ENCODE results near the gene CASP7.

DNA sequence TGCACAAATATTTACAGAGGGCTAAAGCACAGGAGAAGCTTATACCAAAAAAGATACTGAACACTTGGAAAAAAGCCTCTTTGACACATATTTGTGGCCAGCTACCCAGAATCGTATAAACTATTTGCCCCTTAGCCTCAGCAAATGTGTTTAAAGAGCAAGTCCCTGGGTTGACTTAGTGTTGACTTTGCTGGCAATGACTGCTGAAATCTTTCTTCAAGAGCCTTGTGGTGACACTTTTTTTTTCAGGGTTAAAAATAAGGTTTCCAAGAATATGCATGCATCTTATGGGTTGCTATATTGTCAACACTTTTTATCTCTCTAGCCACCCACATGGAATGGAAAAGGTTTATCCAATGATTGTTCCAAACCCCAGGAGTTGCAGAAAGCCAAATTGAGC is 56.9 kb downstream of the CASP7 start:
- TF ChIP-seq, protein P1, sequence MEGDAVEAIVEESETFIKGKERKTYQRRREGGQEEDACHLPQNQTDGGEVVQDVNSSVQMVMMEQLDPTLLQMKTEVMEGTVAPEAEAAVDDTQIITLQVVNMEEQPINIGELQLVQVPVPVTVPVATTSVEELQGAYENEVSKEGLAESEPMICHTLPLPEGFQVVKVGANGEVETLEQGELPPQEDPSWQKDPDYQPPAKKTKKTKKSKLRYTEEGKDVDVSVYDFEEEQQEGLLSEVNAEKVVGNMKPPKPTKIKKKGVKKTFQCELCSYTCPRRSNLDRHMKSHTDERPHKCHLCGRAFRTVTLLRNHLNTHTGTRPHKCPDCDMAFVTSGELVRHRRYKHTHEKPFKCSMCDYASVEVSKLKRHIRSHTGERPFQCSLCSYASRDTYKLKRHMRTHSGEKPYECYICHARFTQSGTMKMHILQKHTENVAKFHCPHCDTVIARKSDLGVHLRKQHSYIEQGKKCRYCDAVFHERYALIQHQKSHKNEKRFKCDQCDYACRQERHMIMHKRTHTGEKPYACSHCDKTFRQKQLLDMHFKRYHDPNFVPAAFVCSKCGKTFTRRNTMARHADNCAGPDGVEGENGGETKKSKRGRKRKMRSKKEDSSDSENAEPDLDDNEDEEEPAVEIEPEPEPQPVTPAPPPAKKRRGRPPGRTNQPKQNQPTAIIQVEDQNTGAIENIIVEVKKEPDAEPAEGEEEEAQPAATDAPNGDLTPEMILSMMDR (IDR thresholded peaks at IDR 0.05; ENCODE audit: insufficient read depth, low read length, poor library complexity, severe bottlenecking), result no peak
- TF ChIP-seq EZH2phosphoT487 (conservative IDR thresholded peaks at IDR 0.05; ENCODE audit: low read length), result no peak

All from SU-DHL-6 (cell line).